Activated T-helper 2 cell treated with anti-CD3 and anti-CD28 coated beads, Interferon-gamma antibody, Interleukin-2, Interleukin-4, amounts not matched to agents 10 μg/mL and 5 μg/mL and 100 μg/mL, durations not matched to agents 14 hours and 24 hours and 36 hours (primary cell): ENCODE results near the gene FIG4. TPM values are rescaled to one million over a fixed set of nuclear protein-coding genes. Genes with fewer than 3 reads are reported as not detected.

ENCODE experiments used
- DNase-seq: peaks from one replicate; pipeline ENCODE4 v3.0.0; 2021; ENCODE audit warnings: low spot score
- H3K27ac Mint-ChIP-seq: one replicate; pipeline ENCODE4 v1.8.0; 2021; ENCODE audit warnings: mixed read lengths
- H3K27me3 Mint-ChIP-seq: one replicate; pipeline ENCODE4 v1.8.0; 2021; ENCODE audit warnings: low read depth, mixed read lengths
- H3K36me3 Mint-ChIP-seq: one replicate; pipeline ENCODE4 v1.8.0; 2021; ENCODE audit warnings: low read depth, mixed read lengths
- H3K4me1 Mint-ChIP-seq: one replicate; pipeline ENCODE4 v1.8.0; 2021; ENCODE audit warnings: low read depth, mixed read lengths
- H3K4me3 Mint-ChIP-seq: one replicate; pipeline ENCODE4 v1.8.0; 2021; ENCODE audit warnings: low read depth, mild to moderate bottlenecking, moderate library complexity, mixed read lengths
- H3K9me3 Mint-ChIP-seq: one replicate; pipeline ENCODE4 v1.8.0; 2021; ENCODE audit warnings: mixed read lengths
- intact Hi-C: fragments of 100-400 bp; cut with micrococcal nuclease; formaldehyde crosslinking; loops from one replicate; pipeline ENCODE4 v1.15.1; 2023
- total RNA-seq: library from RNA; stranded (reverse); gene quantifications from 2 replicates; pipeline ENCODE4 v1.2.3, GENCODE V29; 2022

FIG4 gene
- total RNA-seq, 1 donor from 2014 or later, result 8.8 TPM

DNA sequence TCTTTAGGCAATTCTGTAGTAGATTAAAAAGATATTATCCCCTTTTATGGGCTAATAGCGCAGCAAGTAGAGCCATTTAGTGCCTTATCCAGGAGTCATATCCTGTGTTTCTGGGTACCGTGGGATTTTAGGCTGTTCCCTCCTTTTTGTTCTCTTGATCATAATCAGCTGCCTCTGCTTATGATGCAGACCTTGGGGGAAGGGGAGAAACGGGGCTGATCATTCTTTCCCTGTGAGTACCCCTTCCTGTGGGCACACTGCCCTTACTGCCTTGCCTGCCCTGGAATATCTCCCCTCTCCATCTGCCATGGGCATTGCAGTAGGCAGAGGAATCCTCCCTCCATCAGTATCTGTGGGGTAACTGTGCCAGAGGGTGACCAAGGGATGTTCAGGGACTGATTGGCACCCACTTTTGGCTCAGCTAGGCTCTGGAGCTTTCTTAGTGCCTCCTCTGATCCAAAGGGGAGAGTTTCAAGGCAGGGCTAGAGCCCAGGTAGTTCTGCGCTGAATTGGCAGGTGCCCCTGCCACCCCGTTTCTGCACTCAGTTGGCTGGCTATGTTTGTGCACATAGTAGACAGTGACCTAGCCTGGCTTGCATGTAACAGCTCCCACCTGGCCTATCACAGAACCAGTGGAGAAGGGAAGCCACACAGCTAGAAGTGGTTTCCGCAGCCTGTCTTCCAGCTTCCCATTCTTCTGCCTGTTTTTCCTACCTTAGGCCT lies 103.3 kb downstream of the FIG4 start:
- H3K4me3 Mint-ChIP-seq, result no peak overlapping the region
- no peak for DNase-seq
- H3K27ac Mint-ChIP-seq, result peak overlapping the region; percentile 50
- no peaks in the 10 kb centered on the region for H3K9me3 Mint-ChIP-seq
- intact Hi-C loops, result no loop called here
- peaks cover 9% of the 10 kb centered on the region for H3K4me1 Mint-ChIP-seq
- H3K36me3 Mint-ChIP-seq, result no peaks in the 10 kb centered on the region
- no peaks in the 10 kb centered on the region for H3K27me3 Mint-ChIP-seq

DNA sequence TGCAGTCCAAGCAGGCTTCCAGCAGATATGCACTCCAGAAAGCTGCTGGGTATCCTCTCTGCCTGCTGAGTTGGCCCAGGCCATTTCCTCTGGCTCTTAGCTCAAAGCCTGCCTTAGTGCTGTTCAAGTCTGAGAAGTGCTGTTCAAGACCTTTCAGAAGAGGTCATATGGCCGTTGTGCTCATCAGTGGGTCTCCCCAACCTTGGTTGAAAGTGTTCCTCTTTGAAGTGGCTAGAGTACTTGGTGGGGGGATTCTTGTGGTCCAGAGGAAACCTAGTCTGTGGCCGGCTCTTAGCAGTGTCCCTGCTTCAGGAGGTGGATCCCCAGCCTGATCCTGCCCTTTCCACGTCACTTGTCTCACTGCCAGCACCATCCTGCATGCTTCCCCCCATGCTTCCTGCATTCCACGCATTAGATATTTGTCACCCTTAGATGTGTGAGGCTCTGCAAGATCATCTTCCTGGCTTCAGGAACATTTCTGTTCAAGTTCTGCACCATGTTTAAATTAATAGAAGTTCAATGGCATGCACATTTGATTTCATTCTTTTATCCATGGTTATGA lies 105.0 kb downstream of the FIG4 start:
- H3K9me3 Mint-ChIP-seq, result no peaks in the 10 kb centered on the region
- H3K27me3 Mint-ChIP-seq, result no peaks in the 10 kb centered on the region
- H3K36me3 Mint-ChIP-seq, result no peaks in the 10 kb centered on the region
- DNase-seq, result no peak
- intact Hi-C loops, result no loop called here
- no peak overlapping the region for H3K4me3 Mint-ChIP-seq
- H3K27ac Mint-ChIP-seq, result no peak overlapping the region
- peaks cover 9% of the 10 kb centered on the region for H3K4me1 Mint-ChIP-seq

DNA sequence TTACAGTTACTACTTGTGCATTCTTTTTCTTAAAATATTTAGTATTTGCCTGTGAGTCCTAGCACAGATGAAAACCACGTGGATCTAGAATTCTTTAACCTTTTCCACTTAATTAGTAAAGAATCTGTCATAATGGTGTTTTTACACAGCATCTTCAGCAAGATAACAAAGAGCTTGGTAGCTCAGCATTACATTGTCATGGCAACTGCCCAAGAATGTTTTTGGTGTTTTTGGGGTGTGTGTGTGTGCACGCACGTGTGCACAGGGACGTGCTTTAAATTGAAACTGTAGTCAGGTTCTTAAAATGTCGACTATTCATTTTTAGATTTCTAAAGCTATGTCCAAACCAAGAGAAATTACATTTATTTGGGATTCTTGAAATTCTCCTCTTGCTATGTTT lies 108.0 kb downstream of the FIG4 start:
- Mint-ChIP-seq H3K36me3 (no peaks in the 10 kb centered on the region), H3K4me3 (no peak overlapping the region), H3K27me3 (no peaks in the 10 kb centered on the region), H3K4me1 (peaks cover 14% of the 10 kb centered on the region), H3K9me3 (no peaks in the 10 kb centered on the region), H3K27ac (no peak overlapping the region)
- no peak for DNase-seq
- intact Hi-C loops, result no loop called here

DNA sequence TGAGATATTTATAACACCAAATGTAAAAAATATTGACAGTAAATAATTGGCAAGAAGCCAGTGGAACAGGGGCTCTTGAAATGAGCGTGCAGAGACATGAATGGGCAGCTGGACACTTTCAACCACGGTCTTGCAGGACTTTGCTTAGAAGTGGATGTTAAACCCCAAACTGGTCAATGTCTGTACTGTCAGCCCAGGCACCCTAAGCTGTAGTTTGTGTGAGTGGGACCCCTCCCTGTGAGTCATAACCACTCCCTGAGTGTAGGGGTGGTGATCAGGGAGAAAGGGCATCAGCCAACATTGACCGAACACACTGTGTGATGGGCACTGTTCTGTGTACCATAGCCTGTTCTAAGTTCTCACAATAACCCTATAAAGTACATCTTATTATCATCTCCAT lies 108.6 kb downstream of the FIG4 start:
- H3K36me3 Mint-ChIP-seq, result no peaks in the 10 kb centered on the region
- H3K27me3 Mint-ChIP-seq, result no peaks in the 10 kb centered on the region
- intact Hi-C loops, result no loop called here
- no peaks in the 10 kb centered on the region for H3K9me3 Mint-ChIP-seq
- no peak for DNase-seq
- H3K4me3 Mint-ChIP-seq, result no peak overlapping the region
- H3K27ac Mint-ChIP-seq, result no peak overlapping the region
- peaks cover 14% of the 10 kb centered on the region for H3K4me1 Mint-ChIP-seq

DNA sequence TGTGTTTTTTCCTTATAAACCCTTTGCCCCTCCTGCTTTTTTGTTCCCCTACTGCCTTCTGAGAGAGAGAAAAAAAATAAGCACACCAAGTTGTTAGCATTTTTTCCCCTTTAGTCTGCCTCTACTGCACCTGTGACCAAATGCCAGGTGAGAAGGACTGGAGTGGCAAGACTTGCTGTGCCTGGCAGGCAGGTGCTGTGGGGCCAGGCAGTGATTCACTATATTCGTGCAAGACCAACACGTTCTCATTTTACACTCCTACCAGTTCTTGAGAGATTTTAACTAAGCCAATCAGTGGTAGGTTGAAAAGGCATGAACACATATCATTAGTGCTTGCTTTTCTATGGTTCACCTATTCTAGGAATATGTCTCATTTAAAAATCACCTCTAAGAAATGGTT lies 109.7 kb downstream of the FIG4 start:
- no peak for DNase-seq
- no peak overlapping the region for H3K27ac Mint-ChIP-seq

DNA sequence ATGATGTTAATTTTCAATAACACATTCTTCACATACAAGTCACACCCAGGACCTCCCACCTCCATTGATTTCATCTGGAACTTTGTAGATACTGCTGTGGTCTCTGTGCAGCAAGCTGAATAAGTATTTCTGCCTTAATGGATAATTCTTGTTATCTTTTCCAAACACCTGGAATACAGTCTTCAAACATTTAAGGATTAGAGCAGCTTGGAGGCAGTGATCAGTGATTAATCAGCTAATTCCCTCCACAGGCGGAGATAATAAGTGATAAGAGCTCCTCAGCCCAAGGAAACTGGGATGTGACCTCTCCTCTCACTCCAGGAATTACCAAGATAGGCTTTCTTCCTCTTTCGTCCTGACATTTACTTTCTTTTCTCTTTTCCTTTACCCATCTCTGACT lies 110.7 kb downstream of the FIG4 start:
- intact Hi-C loops, result no loop called here
- Mint-ChIP-seq H3K27me3 (no peaks in the 10 kb centered on the region), H3K4me1 (peaks cover 13% of the 10 kb centered on the region), H3K36me3 (no peaks in the 10 kb centered on the region), H3K9me3 (no peaks in the 10 kb centered on the region), H3K4me3 (no peak overlapping the region), H3K27ac (no peak overlapping the region)
- no peak for DNase-seq

More for the DNA sequence above, 109.7 kb downstream of the FIG4 start:
- Mint-ChIP-seq H3K27me3 (no peaks in the 10 kb centered on the region), H3K36me3 (no peaks in the 10 kb centered on the region), H3K4me3 (no peak overlapping the region), H3K9me3 (no peaks in the 10 kb centered on the region), H3K4me1 (peaks cover 15% of the 10 kb centered on the region)
- intact Hi-C loops, result no loop called here

DNA sequence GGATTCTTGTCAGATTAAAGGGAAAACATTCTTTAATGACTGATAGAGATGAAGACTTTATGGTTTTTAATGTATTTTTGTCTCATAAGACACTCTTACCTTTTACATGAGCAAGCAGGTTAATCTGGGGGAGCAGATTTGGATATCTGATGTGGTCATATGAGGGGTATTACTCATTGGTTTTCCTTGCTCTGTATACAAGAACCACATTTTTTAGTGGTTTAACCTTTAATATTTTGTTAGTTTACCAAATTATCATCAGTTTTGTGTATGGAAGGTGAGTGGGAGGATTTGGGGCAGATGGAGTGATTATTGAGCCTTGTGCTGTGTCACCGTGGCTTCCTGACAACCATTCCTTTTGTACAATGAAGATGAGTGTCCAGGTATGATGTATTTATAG lies 112.9 kb downstream of the FIG4 start:
- Mint-ChIP-seq H3K4me3 (no peak overlapping the region), H3K9me3 (no peaks in the 10 kb centered on the region), H3K36me3 (no peaks in the 10 kb centered on the region), H3K27ac (no peak overlapping the region), H3K27me3 (no peaks in the 10 kb centered on the region), H3K4me1 (peaks cover 11% of the 10 kb centered on the region)
- no peak for DNase-seq
- intact Hi-C loops, result no loop called here

DNA sequence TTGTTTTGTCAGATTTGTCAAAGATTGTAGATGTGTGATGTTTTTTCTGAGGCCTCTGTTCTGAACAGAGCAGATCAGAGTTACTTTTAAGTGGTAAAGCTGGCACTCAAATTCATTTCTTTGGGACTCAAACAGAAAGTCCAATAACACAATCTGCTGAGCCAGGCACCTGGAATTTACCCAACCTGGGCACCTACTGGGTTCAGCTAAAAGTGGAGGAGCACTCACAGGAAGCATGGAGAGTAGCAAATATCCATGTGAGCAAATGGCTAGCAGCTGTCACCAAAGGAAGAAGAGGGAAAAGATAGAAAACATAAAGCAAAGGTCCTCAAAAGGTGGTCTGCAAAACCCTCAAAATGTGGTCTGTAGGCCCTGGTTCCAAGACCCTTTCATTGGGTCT lies 116.8 kb downstream of the FIG4 start:
- intact Hi-C loops, result no loop called here
- Mint-ChIP-seq H3K9me3 (no peaks in the 10 kb centered on the region), H3K36me3 (no peaks in the 10 kb centered on the region), H3K27me3 (no peaks in the 10 kb centered on the region), H3K27ac (no peak overlapping the region), H3K4me3 (no peak overlapping the region), H3K4me1 (peaks cover 11% of the 10 kb centered on the region)
- DNase-seq, result no peak

DNA sequence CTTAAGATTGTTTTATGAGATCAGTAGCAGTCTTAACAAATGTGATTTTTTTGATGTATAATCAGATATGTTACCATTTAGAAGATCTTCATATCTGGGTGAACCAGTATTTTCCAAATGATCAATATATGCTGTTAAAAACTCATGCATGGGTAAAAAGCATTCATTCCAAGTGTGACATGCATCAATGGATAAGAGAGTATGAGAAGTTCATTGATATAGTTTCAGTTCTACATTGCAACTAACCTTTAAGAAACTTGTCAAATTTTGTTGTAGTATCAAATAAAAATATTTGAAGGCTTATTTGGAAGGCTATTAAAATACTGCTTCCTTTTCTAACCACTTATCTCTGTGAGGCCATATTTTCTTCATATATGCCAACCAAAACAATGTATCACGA lies 117.7 kb downstream of the FIG4 start:
- intact Hi-C loops, result no loop called here
- H3K4me3 Mint-ChIP-seq, result no peak overlapping the region
- H3K36me3 Mint-ChIP-seq, result no peaks in the 10 kb centered on the region
- H3K4me1 Mint-ChIP-seq, result peaks cover 7% of the 10 kb centered on the region
- no peaks in the 10 kb centered on the region for H3K27me3 Mint-ChIP-seq
- H3K9me3 Mint-ChIP-seq, result no peaks in the 10 kb centered on the region
- DNase-seq, result no peak
- H3K27ac Mint-ChIP-seq, result no peak overlapping the region

DNA sequence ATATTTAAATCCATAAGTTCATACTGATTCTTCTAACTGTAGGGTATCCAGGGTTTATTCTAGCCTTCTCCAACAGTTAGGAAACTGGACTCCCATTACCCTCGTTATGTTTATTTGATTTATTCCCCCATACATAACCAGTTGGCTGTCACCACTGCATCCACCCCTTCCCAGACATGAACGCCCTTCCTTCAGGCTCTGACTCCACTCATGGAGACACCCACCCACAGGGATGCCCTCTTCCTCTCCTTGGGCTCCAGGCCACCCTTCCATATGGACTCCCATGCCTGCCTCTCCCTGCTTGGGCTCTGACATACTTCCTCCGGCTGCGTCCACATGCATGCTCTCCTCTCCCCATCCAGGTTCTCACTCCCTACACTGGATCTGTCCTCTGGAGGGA lies 124.0 kb downstream of the FIG4 start:
- no peak for DNase-seq
- H3K27me3 Mint-ChIP-seq, result no peaks in the 10 kb centered on the region
- no peaks in the 10 kb centered on the region for H3K36me3 Mint-ChIP-seq
- no peaks in the 10 kb centered on the region for H3K4me1 Mint-ChIP-seq
- H3K9me3 Mint-ChIP-seq, result no peaks in the 10 kb centered on the region
- no peak overlapping the region for H3K4me3 Mint-ChIP-seq
- intact Hi-C loops, result no loop called here
- H3K27ac Mint-ChIP-seq, result no peak overlapping the region

DNA sequence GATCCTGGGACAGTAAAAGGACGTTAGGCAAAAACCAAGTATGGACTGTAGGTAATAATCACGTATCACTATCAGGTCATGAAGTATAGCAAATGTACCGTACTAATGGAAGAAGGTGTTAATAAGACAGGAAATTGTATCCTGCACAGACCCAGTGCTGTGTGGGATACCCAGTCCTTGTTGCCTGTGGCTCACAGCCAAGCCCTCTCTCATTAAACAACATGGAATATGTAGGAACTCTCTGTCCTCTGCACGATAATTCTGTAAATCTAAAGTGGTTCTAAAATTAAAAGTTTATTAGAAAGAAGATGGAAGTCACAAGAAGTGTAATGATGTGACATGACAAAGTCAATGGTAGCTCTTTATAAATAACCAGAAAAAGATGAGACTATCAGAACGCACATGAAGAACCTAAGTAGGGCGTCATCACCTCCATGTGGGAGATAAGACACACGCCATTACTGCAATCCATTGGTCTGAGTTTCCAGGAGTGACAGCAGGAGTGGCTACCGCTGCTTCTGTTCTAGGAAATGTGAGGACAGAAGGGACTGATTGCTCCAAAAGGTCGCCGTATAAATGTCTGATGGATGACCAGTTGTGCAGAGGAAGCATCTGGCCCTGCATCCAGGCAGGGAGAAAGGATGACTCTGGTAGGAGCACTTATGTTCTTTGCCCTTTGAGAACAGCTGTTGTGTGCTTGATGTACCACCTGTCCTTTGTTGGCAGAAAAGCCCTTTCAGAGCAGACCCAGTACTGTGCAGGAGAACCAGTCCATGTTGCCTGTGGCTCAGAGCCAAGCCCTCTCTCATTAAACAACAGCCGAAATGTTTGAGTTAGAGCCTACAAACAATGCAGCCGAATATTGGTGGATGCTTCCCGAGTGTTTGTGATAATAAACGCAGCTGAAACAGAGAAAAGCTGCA lies 125.6 kb downstream of the FIG4 start:
- Mint-ChIP-seq H3K4me1 (no peaks in the 10 kb centered on the region), H3K27me3 (no peaks in the 10 kb centered on the region), H3K27ac (no peak overlapping the region), H3K9me3 (no peaks in the 10 kb centered on the region), H3K36me3 (no peaks in the 10 kb centered on the region), H3K4me3 (no peak overlapping the region)
- DNase-seq, result no peak
- intact Hi-C loops, result no loop called here

DNA sequence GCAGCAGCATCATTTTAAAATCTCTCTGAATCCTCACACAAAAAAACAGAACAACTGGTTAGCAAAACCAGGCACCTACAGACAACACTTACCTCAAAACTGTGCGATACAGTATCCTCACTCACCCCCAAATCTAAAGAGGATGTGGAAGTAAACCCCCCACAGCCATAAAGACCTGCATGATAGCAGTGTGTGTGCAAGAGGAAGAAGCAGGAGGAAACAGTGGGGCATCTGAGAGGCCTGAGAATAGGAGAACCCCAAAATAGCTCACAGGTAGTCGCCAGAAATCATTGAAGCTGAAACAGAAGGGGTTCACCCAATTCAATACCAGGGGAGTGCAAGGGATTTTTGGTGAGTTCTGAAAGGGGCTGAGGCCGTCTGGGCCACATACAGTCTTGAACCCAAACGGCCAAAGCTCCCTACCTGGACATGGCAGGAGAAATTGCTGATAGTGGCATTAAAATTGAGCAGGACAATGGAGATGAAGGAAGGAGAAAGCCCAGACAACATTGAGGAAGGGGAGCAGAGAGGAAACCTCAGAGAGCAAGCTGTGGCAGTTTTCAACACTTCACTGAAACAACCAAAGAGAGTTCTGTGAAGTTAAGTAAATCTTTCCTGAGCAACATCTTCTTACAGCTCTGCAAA lies 129.7 kb downstream of the FIG4 start:
- intact Hi-C loops, result no loop called here
- no peaks in the 10 kb centered on the region for H3K4me1 Mint-ChIP-seq
- no peak for DNase-seq

DNA sequence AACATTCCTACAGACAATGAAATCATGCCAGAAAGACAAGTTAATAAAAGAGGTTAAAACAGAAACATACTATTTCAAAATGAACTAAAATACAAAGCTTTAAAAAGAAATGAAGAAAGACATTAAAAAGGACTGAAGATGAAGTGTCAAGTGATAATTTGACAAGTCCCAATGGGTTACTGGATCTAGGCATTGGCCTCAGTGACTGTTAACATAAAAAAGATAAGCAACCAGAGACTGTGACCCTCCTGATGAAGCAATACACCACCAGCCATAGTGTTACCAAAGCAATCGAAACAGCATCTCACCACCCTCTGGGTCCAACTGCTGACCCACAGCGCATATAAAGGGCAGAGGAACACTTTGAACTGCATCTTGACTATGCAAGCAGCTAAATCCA lies 130.3 kb downstream of the FIG4 start:
- no peaks in the 10 kb centered on the region for H3K9me3 Mint-ChIP-seq
- DNase-seq, result no peak
- no peaks in the 10 kb centered on the region for H3K4me1 Mint-ChIP-seq
- H3K4me3 Mint-ChIP-seq, result no peak overlapping the region
- no peak overlapping the region for H3K27ac Mint-ChIP-seq
- intact Hi-C loops, result no loop called here
- H3K36me3 Mint-ChIP-seq, result no peaks in the 10 kb centered on the region
- H3K27me3 Mint-ChIP-seq, result no peaks in the 10 kb centered on the region

More for the DNA sequence above, 129.7 kb downstream of the FIG4 start:
- Mint-ChIP-seq H3K9me3 (no peaks in the 10 kb centered on the region), H3K36me3 (no peaks in the 10 kb centered on the region), H3K27ac (no peak overlapping the region), H3K27me3 (no peaks in the 10 kb centered on the region), H3K4me3 (no peak overlapping the region)
